ENCODE data around the gene TTC34.
"Not testable (repeated sequence)": the region's sequence is repeated elsewhere in the genome, so short reads cannot be mapped to it uniquely, and the experiment has no call there.

The TTC34 gene

DNA sequence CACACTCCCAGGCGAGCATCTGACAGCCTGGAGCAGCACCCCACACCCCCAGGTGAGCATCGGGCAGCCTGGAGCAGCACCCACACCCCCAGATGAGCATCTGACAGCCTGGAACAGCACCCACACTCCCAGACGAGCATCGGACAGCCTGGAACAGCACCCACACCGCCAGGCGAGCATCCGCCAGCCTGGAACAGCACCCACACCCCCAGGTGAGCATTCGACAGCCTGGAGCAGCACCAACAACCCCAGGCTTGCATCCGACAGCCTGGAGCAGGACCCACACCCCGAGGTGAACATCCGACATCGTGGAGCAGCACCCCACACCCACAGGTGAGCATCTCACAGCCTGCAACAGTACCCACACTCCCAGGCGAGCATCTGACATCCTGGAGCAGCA is 42.1 kb downstream of the TTC34 start:
- DNase-seq (ENCODE audit: low read depth), result not testable (repeated sequence)

DNA sequence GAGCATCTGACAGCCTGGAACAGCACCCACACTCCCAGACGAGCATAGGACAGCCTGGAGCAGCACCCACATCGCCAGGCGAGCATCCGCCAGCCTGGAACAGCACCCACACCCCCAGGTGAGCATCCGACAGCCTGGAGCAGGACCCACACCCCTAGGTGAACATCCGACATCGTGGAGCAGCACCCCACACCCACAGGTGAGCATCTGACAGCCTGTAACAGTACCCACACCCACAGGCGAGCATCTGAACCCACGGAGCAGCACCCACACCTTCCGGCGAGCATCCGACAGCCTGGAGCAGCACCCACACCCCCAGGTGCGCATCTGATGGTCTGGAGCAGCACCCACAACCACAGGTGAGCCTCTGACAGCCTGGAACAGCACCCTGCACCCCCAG is 44.0 kb downstream of the TTC34 start:
- not testable (repeated sequence) for DNase-seq (ENCODE audit: low read depth)

DNA sequence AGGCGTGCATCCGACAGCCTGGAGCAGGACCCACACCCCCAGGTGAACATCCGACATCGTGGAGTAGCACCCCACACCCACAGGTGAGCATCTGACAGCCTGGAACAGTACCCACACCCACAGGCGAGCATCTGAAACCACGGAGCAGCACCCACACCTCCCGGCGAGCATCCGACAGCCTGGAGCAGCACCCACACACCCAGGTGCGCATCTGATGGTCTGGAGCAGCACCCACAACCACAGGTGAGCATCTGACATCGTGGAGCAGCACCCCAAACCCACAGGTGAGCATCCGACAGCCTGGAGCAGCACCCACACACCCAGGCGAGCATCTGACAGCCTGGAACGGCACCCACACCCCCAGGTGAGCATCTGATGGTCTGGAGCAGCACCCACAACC is 46.1 kb downstream of the TTC34 start:
- not testable (repeated sequence) for DNase-seq (ENCODE audit: low read depth)

DNA sequence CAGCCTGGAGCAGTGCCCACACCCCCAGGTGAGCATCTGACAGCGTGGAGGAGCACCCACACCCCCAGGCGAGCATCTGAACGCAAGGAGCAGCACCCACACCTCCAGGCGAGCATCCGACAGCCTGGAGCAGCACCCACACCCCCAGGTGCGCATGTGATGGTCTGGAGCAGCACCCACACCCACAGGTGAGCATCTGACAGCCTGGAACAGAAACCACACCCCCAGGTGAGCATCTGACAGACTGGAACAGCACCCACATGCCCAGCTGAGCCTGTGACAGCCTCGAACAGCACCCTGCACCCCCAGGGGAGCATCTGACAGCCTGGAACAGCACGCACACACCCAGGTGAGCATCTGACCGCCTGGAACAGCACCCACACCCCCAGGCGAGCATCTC is 46.9 kb downstream of the TTC34 start:
- not testable (repeated sequence) for DNase-seq (ENCODE audit: low read depth)

DNA sequence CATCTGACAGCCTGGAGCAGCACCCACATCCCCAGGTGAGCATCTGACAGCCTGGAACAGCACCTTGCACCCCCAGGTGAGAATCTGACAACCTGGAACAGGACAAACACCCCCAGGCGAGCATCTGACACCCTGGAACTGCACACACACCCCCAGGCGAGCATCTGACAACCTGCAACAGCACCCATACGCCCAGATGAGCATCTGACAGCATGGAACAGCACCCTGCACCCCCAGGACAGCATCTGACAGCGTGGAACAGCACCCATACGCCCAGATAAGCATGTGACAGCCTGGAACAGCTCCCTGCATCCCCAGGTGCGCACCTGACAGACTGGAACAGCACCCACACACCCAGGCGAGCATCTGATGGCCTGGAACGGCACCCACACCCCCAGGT is 49.0 kb downstream of the TTC34 start:
- DNase-seq (ENCODE audit: low read depth), result not testable (repeated sequence)

DNA sequence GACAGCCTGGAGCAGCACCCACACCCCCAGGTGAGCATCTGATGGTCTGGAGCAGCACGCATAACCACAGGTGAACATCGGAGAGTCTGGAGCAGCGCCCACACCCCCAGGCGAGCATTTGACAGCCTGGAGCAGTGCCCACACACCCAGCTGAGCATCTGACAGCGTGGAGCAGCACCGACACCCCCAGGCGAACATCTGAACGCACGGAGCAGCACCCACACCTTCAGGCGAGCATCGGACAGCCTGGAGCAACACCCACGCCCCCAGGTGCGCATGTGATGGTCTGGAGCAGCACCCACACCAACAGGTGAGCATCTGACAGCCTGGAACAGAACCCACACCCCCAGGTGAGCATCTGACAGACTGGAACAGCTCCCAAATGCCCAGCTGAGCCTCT is 49.6 kb downstream of the TTC34 start:
- DNase-seq (ENCODE audit: low read depth), result not testable (repeated sequence)

DNA sequence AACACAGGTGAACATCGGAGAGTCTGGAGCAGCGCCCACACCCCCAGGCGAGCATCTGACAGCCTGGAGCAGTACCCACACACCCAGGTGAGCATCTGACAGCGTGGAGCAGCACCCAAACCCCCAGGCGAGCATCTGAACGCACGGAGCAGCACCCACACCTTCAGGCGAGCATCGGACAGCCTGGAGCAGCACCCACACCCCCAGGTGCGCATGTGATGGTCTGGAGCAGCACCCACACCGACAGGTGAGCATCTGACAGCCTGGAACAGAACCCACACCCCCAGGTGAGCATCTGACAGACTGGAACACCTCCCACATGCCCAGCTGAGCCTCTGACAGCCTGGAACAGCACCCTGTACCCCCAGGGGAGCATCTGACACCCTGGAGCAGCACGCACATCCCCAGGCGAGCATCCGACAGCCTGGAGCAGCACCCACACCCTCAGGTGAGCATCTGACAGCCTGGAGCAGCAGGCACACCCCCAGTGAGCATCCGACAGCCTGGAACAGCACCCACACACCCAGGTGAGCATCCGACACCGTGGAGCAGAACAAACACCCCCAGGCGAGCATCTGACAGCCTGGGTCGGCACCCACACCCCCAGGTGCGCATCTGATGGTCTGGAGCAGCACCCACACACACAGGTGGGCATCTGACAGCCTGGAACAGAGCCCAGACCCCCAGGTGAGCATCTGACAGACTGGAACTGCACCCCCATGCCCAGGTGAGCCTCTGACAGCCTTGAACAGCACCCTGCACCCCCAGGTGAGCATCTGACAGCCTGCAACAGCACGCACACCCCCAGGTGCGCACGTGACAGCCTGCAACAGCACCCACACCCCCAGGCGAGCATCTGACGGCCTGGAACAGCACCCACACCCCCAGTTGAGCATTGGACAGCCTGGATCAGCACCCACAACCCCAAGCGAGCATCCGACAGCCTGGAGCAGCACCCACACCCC is 50.4 kb downstream of the TTC34 start:
- DNase-seq (ENCODE audit: low read depth), result not testable (repeated sequence)

DNA sequence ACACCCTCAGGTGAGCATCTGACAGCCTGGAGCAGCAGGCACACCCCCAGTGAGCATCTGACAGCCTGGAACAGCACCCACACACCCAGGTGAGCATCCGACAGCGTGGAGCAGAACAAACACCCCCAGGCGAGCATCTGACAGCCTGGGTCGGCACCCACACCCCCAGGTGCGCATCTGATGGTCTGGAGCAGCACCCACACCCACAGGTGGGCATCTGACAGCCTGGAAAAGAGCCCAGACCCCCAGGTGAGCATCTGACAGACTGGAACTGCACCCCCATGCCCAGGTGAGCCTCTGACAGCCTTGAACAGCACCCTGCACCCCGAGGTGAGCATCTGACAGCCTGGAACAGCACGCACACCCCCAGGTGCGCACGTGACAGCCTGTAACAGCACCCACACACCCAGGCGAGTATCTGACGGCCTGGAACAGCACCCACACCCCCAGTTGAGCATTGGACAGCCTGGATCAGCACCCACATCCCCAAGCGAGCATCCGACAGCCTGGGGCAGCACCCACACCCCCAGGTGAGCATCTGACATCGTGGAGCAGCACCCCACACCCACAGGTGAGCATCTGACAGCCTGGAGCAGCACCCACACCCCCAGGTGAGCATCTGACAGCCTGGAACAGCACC is 51.3 kb downstream of the TTC34 start:
- DNase-seq (ENCODE audit: low read depth), result not testable (repeated sequence)

DNA sequence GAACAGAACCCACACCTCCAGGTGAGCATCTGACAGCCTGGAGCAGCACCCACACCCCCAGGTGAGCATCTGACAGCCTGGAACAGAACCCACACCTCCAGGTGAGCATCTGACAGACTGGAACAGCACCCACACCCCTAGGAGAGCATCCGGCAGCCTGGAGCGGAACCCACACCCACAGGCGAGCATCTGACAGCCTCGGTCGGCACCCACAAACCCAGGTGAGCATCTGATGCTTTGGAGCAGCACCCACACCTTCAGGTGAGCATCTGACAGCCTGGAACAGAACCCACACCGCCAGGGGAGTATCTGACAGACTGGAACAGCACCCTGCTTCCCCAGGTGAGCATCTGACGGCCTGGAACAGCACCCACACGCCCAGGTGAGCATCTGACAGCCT is 52.9 kb downstream of the TTC34 start:
- not testable (repeated sequence) for DNase-seq (ENCODE audit: low read depth)

DNA sequence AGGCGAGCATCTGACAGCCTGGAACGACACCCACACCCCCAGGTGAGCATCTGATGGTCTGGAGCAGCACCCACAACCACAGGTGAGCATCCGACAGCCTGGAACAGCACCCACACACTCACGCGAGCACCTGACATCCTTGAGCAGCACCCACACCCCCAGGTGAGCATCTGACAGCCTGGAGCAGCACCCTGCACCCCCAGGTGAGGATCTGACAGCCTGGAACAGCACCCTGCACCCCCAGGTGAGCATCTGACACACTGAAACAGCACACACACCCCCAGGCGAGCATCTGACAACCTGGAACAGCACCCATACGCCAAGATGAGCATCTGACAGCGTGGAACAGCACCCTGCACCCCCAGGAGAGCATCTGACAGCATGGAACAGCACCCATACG is 106.7 kb downstream of the TTC34 start:
- not testable (repeated sequence) for DNase-seq (ENCODE audit: low read depth)

DNA sequence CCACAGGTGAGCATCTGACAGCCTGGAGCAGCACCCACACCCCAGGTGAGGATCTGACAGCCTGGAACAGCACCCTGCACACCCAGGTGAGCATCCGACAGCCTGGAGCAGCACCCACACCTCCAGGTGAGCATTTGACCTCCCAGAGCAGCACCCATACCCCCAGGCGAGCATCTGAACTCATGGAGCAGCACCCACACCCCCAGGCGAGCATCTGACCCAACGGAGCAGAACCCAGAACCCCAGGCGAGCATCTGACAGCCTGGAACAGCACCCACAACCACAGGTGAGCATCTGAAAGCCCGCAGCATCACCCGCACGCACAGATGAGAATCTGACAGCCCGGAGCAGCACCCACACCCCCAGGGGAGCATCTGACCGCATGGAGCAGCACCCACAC is 111.3 kb downstream of the TTC34 start:
- DNase-seq (ENCODE audit: low read depth), result not testable (repeated sequence)

DNA sequence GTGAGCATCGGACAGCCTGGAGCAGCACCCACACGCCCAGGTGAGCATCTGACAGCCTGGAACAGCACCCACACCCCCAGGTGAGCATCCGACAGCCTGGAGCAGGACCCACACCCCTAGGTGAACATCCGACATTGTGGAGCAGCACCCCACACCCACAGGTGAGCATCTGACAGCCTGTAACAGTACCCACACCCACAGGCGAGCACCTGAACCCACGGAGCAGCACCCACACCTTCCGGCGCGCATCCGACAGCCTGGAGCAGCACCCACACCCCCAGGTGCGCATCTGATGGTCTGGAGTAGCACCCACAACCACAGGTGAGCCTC is 113.2 kb downstream of the TTC34 start:
- not testable (repeated sequence) for DNase-seq (ENCODE audit: low read depth)

DNA sequence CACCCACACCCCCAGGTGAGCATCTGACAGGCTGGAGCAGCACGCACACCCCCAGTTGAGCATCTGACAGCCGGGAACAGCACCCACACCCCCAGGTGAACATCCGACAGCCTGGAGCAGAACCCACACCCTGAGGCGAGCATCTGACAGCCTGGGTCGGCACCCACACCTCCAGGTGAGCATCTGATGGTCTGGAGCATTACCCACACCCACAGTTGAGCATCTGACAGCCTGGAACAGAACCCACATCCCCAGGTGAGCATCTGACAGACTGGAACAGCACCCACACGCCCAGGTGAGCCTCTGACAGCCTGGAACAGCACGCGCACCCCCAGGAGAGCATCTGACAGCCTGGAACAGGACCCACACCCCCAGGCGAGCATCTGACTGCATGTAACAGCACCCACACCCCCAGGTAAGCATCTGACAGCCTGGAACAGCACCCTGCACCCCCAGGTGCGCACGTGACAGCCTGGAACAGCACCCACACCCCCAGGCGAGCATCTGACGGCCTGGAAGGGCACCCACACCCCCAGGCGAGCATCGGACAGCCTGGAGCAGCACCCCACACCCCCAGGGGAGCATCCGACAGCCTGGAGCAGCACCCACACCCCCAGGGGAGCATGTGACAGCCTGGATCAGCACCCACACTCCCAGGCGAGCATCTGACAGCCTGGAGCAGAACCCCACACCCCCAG is 113.7 kb downstream of the TTC34 start:
- DNase-seq (ENCODE audit: low read depth), result not testable (repeated sequence)

DNA sequence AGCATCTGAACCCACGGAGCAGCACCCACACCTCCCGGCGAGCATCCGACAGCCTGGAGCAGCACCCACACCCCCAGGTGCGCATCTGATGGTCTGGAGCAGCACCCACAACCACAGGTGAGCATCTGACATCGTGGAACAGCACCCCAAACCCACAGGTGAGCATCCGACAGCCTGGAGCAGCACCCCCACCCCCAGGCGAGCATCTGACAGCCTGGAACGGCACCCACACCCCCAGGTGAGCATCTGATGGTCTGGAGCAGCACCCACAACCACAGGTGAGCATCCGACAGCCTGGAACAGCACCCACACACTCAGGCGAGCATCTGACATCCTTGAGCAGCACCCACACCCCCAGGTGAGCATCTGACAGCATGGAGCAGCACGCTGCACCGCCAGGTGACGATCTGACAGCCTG is 114.3 kb downstream of the TTC34 start:
- not testable (repeated sequence) for DNase-seq (ENCODE audit: low read depth)

DNA sequence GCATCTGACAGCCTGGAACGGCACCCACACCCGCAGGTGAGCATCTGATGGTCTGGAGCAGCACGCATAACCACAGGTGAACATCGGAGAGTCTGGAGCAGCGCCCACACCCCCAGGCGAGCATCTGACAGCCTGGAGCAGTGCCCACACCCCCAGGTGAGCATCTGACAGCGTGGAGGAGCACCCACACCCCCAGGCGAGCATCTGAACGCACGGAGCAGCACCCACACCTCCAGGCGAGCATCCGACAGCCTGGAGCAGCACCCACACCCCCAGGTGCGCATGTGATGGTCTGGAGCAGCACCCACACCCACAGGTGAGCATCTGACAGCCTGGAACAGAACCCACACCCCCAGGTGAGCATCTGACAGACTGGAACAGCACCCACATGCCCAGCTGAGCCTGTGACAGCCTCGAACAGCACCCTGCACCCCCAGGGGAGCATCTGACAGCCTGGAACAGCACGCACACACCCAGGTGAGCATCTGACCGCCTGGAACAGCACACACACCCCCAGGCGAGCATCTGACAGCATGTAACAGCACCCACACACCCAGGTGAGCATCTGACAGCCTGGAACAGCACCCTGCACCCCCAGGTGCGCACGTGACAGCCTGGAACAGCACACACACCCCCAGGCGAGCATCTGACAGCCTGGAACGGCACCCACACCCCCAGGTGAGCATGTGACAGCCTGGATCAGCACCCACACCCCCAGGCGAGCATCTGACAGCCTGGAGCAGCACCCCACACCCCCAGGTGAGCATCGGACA is 115.2 kb downstream of the TTC34 start:
- DNase-seq (ENCODE audit: low read depth), result not testable (repeated sequence)

DNA sequence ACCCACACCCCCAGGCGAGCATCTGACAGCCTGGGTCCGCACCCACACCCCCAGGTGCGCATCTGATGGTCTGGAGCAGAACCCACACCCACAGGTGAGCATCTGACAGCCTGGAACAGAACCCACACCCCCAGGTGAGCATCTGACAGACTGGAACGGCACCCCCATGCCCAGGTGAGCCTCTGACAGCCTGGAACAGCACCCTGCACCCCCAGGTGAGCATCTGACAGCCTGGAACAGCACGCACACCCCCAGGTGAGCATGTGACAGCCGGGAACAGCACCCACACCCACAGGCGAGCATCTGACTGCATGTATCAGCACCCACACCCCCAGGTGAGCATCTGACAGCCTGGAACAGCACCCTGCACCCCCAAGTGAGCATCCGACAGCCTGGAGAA is 115.8 kb downstream of the TTC34 start:
- not testable (repeated sequence) for DNase-seq (ENCODE audit: low read depth)

DNA sequence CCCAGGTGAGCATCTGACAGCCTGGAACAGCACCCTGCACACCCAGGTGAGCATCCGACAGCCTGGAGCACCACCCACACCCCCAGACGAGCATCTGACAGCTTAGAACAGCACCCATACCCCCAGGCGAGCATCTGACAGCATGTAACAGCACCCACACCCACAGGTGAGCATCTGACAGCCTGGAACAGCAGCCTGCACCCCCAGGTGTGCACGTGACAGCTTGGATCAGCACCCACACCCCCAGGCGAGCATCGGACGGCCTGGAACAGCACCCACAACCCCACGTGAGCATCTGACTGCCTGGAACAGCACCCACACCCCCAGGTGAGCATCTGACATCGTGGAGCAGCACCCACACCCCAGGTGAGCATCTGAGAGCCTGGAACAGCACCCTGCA is 116.6 kb downstream of the TTC34 start:
- DNase-seq (ENCODE audit: low read depth), result not testable (repeated sequence)

DNA sequence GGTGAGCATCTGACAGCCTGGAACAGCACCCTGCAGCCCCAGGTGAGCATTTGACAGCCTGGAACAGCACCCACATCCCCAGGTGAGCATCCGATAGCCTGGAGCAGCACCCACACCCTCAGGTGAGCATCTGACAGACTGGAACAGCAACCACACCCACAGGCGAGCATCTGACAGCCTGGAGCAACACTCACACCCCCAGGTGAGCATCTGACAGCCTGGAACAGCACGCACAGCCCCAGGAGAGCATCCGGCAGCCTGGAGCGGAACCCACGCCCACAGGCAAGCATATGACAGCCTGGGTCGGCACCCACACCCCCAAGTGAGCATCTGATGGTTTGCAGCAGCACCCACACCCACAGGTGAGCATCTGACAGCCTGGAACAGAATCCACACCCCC is 117.5 kb downstream of the TTC34 start:
- DNase-seq (ENCODE audit: low read depth), result not testable (repeated sequence)

DNA sequence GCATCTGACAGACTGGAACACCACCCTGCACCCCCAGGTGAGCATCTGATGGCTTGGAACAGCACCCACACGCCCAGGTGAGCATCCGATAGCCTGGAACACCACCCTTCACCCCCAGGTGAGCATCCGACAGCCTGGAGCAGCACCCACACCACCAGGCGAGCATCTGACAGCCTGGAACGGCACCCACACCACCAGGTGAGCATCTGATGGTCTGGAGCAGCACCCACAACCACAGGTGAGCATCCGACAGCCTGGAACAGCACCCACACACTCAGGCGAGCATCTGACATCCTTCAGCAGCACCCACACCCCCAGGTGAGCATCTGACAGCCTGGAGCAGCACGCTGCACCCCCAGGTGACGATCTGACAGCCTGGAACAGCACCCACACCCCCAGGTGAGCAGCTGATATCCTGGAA is 118.2 kb downstream of the TTC34 start:
- DNase-seq (ENCODE audit: low read depth), result not testable (repeated sequence)

DNA sequence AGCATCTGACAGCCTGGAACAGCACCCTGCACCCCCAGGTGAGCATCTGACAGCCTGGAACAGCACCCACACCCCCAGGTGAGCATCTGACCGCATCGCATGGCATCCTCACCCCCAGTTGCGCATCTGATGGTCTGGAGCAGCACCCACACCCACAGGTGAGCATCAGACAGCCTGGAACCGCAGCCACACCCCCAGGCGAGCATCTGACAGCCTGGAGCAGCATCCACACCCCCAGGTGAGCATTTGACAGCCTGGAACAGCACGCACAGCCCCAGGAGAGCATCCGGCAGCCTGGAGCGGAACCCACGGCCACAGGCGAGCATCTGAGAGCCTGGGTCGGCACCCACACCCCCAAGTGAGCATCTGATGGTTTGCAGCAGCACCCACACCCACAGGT is 118.6 kb downstream of the TTC34 start:
- DNase-seq (ENCODE audit: low read depth), result not testable (repeated sequence)

DNA sequence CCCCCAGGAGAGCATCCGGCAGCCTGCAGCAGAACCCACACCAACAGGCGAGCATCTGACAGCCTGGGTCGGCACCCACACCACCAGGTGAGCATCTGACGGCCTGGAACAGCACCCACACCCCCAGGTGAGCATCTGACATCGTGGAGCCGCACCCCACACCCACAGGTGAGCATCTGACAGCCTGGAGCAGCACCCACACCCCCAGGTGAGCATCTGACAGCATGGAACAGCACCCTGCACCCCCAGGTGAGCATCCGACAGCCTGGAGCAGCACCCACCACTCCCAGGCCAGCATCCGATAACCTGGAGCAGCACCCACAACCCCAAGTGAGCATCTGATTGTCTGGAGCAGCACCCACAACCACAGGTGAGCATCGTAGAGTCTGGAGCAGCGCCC is 124.8 kb downstream of the TTC34 start:
- not testable (repeated sequence) for DNase-seq (ENCODE audit: low read depth)

DNA sequence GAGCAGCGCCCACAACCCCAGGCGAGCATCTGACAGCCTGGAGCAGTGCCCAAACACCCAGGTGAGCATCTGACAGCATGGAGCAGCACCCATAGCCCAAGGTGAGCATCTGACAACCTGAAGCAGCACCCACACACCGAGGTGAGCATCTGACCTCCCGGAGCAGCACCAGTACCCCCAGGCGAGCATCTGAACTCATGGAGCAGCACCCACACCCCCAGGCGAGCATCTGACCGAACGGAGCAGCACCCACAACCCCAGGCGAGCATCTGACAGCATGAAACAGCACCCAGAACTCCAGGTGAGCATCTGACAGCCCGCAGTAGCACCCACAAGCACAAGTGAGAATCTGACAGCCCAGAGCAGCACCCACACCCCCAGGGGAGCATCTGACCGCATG is 129.8 kb downstream of the TTC34 start:
- not testable (repeated sequence) for DNase-seq (ENCODE audit: low read depth)

Data from fibroblast of the conjunctiva (primary cell).